Bronchial epithelial cell (primary cell): Measurements from ENCODE around the gene IP6K1. TPM values are rescaled to one million over a fixed set of nuclear protein-coding genes. Genes with fewer than 3 reads are reported as not detected.

Source experiments
- DNase-seq: peaks from one replicate; pipeline ENCODE4 v3.0.0-alpha.2; 2010; ENCODE audit warnings: low read depth
- FAIRE-seq: peaks from 2 replicates; lab custom pipeline; 2011; peaks lifted over from hg19 to GRCh38; lab: Jason Lieb, UNC
- H3K27me3 ChIP-seq: 2 replicates; pipeline ENCODE4 v1.5.1; 2011; ENCODE audit warnings: low read length; ENCODE audit not compliant: control insufficient read depth, insufficient read depth
- H3K36me3 ChIP-seq: 2 replicates; pipeline ENCODE4 v1.5.1; 2011; ENCODE audit warnings: low read length; ENCODE audit not compliant: control insufficient read depth, insufficient read depth
- H3K4me3 ChIP-seq: 2 replicates; pipeline ENCODE4 v1.5.1; 2011; ENCODE audit warnings: mild to moderate bottlenecking, low read depth, low read length, control low read depth
- total RNA-seq: library from RNA; depleted of rRNA; stranded (reverse); fragments of >200 nt; gene quantifications from 2 replicates; pipeline ENCODE4 v1.2.1, GENCODE V29; 2014
- TF ChIP-seq, protein P1 (sequence below): IDR thresholded peaks from 2 replicates; pipeline ENCODE4 v1.5.1; 2011; ENCODE audit warnings: mild to moderate bottlenecking, moderate library complexity, low read length, control low read depth, inconsistent platforms; ENCODE audit not compliant: insufficient read depth, severe bottlenecking

Gene IP6K1
- total RNA-seq, 1 donor from 2014 or later: 20.3 TPM

DNA sequence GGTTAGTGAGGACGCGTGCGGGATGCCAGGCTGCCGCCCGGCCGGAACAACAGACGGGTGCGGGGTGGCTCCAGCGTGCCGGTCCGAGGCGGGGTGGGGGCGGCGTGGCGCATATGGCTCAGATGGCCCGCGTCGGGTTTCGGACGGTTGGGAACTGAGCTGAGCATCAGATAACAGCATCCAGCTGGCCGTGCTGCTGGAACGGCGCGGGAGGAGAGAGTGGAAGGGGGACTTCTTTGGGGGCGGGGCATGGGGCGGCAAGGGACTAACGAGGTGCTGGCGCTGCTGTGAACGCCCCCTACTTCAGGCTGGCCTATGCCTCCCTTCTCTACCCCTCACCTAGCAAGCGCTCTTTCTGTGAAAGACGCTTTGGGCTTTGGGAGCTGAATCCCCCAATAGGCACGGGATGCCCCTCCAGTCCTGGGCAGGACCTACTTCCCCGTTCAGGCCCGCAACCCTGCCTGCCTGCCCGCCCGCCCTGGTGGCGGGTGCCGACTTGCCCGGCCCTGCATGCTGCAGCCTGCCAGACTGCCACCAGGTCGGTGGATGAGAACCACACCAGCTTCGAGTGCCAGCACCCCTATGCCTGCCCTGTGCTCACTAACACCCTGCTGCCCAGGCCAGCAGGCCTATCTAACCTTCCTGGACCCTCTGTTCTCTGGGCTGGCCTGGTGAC lies 17.3 kb upstream of the IP6K1 start:
- peak; percentile 86 for DNase-seq
- TF ChIP-seq, protein P1, sequence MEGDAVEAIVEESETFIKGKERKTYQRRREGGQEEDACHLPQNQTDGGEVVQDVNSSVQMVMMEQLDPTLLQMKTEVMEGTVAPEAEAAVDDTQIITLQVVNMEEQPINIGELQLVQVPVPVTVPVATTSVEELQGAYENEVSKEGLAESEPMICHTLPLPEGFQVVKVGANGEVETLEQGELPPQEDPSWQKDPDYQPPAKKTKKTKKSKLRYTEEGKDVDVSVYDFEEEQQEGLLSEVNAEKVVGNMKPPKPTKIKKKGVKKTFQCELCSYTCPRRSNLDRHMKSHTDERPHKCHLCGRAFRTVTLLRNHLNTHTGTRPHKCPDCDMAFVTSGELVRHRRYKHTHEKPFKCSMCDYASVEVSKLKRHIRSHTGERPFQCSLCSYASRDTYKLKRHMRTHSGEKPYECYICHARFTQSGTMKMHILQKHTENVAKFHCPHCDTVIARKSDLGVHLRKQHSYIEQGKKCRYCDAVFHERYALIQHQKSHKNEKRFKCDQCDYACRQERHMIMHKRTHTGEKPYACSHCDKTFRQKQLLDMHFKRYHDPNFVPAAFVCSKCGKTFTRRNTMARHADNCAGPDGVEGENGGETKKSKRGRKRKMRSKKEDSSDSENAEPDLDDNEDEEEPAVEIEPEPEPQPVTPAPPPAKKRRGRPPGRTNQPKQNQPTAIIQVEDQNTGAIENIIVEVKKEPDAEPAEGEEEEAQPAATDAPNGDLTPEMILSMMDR: no peak
- no peak for FAIRE-seq

GRCh38 chr3:49802719-49803464 lies 16.6 kb upstream of the IP6K1 start, which contains the start of gene INKA1:
Gene INKA1 (plus strand): TSS chr3:49803261. CDS start chr3:49803393, 132 bp downstream.
- H3K27me3 ChIP-seq: no peaks in the 10 kb centered on the region
- H3K4me3 ChIP-seq: peak within 1 kb of the TSS; percentile 80
- TF ChIP-seq, protein P1: peak; percentile 97
- peak; percentile 65 for DNase-seq
- peaks cover 5% of the 10 kb centered on the region for H3K36me3 ChIP-seq
- peak; percentile 60 for FAIRE-seq

More for the DNA sequence above, 17.3 kb upstream of the IP6K1 start:
- Histone ChIP-seq H3K36me3 (peaks cover 5% of the 10 kb centered on the region), H3K4me3 (peak overlapping the region; percentile 80), H3K27me3 (no peaks in the 10 kb centered on the region)

- no peak for FAIRE-seq
- Histone ChIP-seq H3K27me3 (no peaks in the 10 kb centered on the region), H3K36me3 (peaks cover 5% of the 10 kb centered on the region), H3K4me3 (no peak overlapping the region)
- no peak for DNase-seq
- TF ChIP-seq, protein P1: no peak
These were observed 14.8 kb upstream of the IP6K1 start for GRCh38 chr3:49801160-49801559.

GRCh38 chr3:49799761-49800160 lies 13.4 kb upstream of the IP6K1 start, which contains the start of gene CDHR4:
Gene CDHR4 (minus strand): TSS chr3:49799873. CDS start chr3:49799812, 61 bp downstream.
- Histone ChIP-seq H3K4me3 (no peak within 1 kb of the TSS), H3K36me3 (peaks cover 4% of the 10 kb centered on the region), H3K27me3 (no peaks in the 10 kb centered on the region)
- TF ChIP-seq, protein P1: no peak
- FAIRE-seq (peak; percentile 83), DNase-seq (peak; percentile 87)

- TF ChIP-seq, protein P1: no peak
- no peak for DNase-seq
- no peak overlapping the region for H3K4me3 ChIP-seq
These were observed 12.8 kb upstream of the IP6K1 start for GRCh38 chr3:49799105-49799504.

More at GRCh38 chr3:49799105-49799504, 12.8 kb upstream of the IP6K1 start:
- FAIRE-seq: no peak
- H3K36me3 ChIP-seq: no peaks in the 10 kb centered on the region
- no peaks in the 10 kb centered on the region for H3K27me3 ChIP-seq
